H9 (cell line): ENCODE results near the gene ZNF672. TPM values are rescaled to one million over a fixed set of nuclear protein-coding genes. Genes with fewer than 3 reads are reported as not detected.

Experiments
- DNase-seq: peaks from one replicate; pipeline ENCODE4 v3.0.0-alpha.2; 2017
- H2AFZ ChIP-seq: one replicate; pipeline ENCODE4 v1.6.1; 2013; ENCODE audit warnings: mild to moderate bottlenecking, low read length, control low read depth, moderate library complexity
- H2AK5ac ChIP-seq: 2 replicates; pipeline ENCODE4 v1.6.1; 2013; ENCODE audit warnings: low read length, control low read depth, mixed read lengths; ENCODE audit not compliant: insufficient read length
- H2BK120ac ChIP-seq: one replicate; pipeline ENCODE4 v1.6.1; 2013; ENCODE audit warnings: low read depth, mild to moderate bottlenecking, low read length, control low read depth, inconsistent platforms; ENCODE audit not compliant: poor library complexity, severe bottlenecking
- H2BK12ac ChIP-seq: 2 replicates; pipeline ENCODE4 v1.6.1; 2013; ENCODE audit warnings: low read length, control low read depth, mixed read lengths, low read depth; ENCODE audit not compliant: insufficient read length
- H2BK15ac ChIP-seq: 2 replicates; pipeline ENCODE4 v1.6.1; 2013; ENCODE audit warnings: low read depth, low read length, control low read depth
- H2BK20ac ChIP-seq: one replicate; pipeline ENCODE4 v1.6.1; 2013; ENCODE audit warnings: low read depth, mild to moderate bottlenecking, low read length, control low read depth, inconsistent platforms; ENCODE audit not compliant: poor library complexity, severe bottlenecking
- H2BK5ac ChIP-seq: 2 replicates; pipeline ENCODE4 v1.6.1; 2013; ENCODE audit warnings: low read length, control low read depth, mixed read lengths; ENCODE audit not compliant: insufficient read length
- H3K14ac ChIP-seq: 2 replicates; pipeline ENCODE4 v1.6.1; 2013; ENCODE audit warnings: low read length, control low read depth; ENCODE audit not compliant: insufficient read depth
- H3K18ac ChIP-seq: 2 replicates; pipeline ENCODE4 v1.6.1; 2013; ENCODE audit warnings: low read depth, mild to moderate bottlenecking, mixed read lengths, low read length, control low read depth; ENCODE audit not compliant: insufficient read length
- H3K23ac ChIP-seq: 2 replicates; pipeline ENCODE4 v1.6.1; 2013; ENCODE audit warnings: low read length, control low read depth, mixed read lengths, low read depth; ENCODE audit not compliant: insufficient read length
- H3K23me2 ChIP-seq: 2 replicates; pipeline ENCODE4 v1.6.1; 2013; ENCODE audit warnings: low read depth, mild to moderate bottlenecking, mixed read lengths, low read length, control low read depth; ENCODE audit not compliant: insufficient read length, poor library complexity, severe bottlenecking
- H3K27ac ChIP-seq: 2 replicates; pipeline ENCODE4 v1.5.1; 2013; ENCODE audit warnings: low read length, control low read depth, mixed read lengths, low read depth; ENCODE audit not compliant: insufficient read length
- H3K27me3 ChIP-seq: 2 replicates; pipeline ENCODE4 v1.6.1; 2013; ENCODE audit warnings: low read length, control low read depth, inconsistent platforms; ENCODE audit not compliant: insufficient read depth
- H3K4ac ChIP-seq: 2 replicates; pipeline ENCODE4 v1.6.1; 2013; ENCODE audit warnings: low read depth, mild to moderate bottlenecking, control low read depth, inconsistent platforms, low read length, moderate library complexity
- H3K4me1 ChIP-seq: 2 replicates; pipeline ENCODE4 v1.6.1; 2013; ENCODE audit warnings: low read length, control low read depth, inconsistent platforms; ENCODE audit not compliant: insufficient read depth
- H3K4me2 ChIP-seq: 2 replicates; pipeline ENCODE4 v1.6.1; 2013; ENCODE audit warnings: low read length, control low read depth, mixed read lengths; ENCODE audit not compliant: insufficient read length, insufficient read depth
- H3K56ac ChIP-seq: 2 replicates; pipeline ENCODE4 v1.6.1; 2013; ENCODE audit warnings: low read depth, mild to moderate bottlenecking, mixed read lengths, low read length, control low read depth; ENCODE audit not compliant: insufficient read length
- H3K79me1 ChIP-seq: 2 replicates; pipeline ENCODE4 v1.6.1; 2013; ENCODE audit warnings: low read depth, mild to moderate bottlenecking, moderate library complexity, low read length, control low read depth, inconsistent platforms; ENCODE audit not compliant: insufficient read depth, poor library complexity, severe bottlenecking
- H3K79me2 ChIP-seq: 2 replicates; pipeline ENCODE4 v1.6.1; 2013; ENCODE audit warnings: low read length, control low read depth, inconsistent platforms; ENCODE audit not compliant: insufficient read depth
- H3K9ac ChIP-seq: 2 replicates; pipeline ENCODE4 v1.6.1; 2013; ENCODE audit warnings: low read length, control low read depth, mixed read lengths; ENCODE audit not compliant: insufficient read length; ENCODE audit errors: extremely low read depth
- H3K9me3 ChIP-seq: one replicate; pipeline ENCODE4 v1.6.1; 2013; ENCODE audit warnings: low read depth, low read length, inconsistent platforms; ENCODE audit not compliant: control insufficient read depth
- H3T11ph ChIP-seq: one replicate; pipeline ENCODE4 v1.6.1; 2013; ENCODE audit warnings: mild to moderate bottlenecking, low read length, control low read depth, inconsistent platforms
- H4K20me1 ChIP-seq: one replicate; pipeline ENCODE4 v1.6.1; 2013; ENCODE audit not compliant: control insufficient read depth, insufficient read length, insufficient read depth
- H4K5ac ChIP-seq: 2 replicates; pipeline ENCODE4 v1.6.1; 2013; ENCODE audit warnings: low read depth, mild to moderate bottlenecking, mixed read lengths, low read length, control low read depth; ENCODE audit not compliant: insufficient read length
- H4K8ac ChIP-seq: replicated peaks from 2 replicates; pipeline ENCODE4 v1.6.1; 2013; ENCODE audit warnings: low read length, control low read depth, mixed read lengths, low read depth; ENCODE audit not compliant: insufficient read length
- H4K91ac ChIP-seq: 2 replicates; pipeline ENCODE4 v1.6.1; 2013; ENCODE audit warnings: low read depth, mild to moderate bottlenecking, moderate library complexity, mixed read lengths, low read length, control low read depth; ENCODE audit not compliant: insufficient read length
- H3K27ac Mint-ChIP-seq, 3 experiments: 2 replicates in 2 of 3; 3 replicates in 1 of 3; pipeline ENCODE4 v1.8.0; 2020 to 2021; ENCODE audit warnings: mixed read lengths in 3 of 3, mild to moderate bottlenecking in 1 of 3, moderate library complexity in 1 of 3
- H3K27me3 Mint-ChIP-seq: 2 replicates; pipeline ENCODE4 v1.8.0; 2021; ENCODE audit warnings: low read depth, mild to moderate bottlenecking, moderate library complexity, mixed read lengths
- H3K36me3 Mint-ChIP-seq, 3 experiments: 2 replicates in 2 of 3; 3 replicates in 1 of 3; pipeline ENCODE4 v1.8.0; 2020 to 2021; ENCODE audit warnings: low read depth in 3 of 3, mixed read lengths in 3 of 3; ENCODE audit not compliant: insufficient read depth in 1 of 3
- H3K4me1 Mint-ChIP-seq, 2 experiments: 2 replicates each; pipeline ENCODE4 v1.8.0; 2020; ENCODE audit warnings: mixed read lengths in 2 of 2
- H3K4me3 Mint-ChIP-seq, 2 experiments: 2 replicates in 1 of 2; 3 replicates in 1 of 2; pipeline ENCODE4 v1.8.0; 2020 to 2021; ENCODE audit warnings: mild to moderate bottlenecking in 2 of 2, mixed read lengths in 2 of 2, moderate library complexity in 1 of 2
- H3K9me3 Mint-ChIP-seq, 2 experiments: 2 replicates in 1 of 2; 3 replicates in 1 of 2; pipeline ENCODE4 v1.8.0; 2020; ENCODE audit warnings: mild to moderate bottlenecking in 2 of 2, mixed read lengths in 2 of 2, moderate library complexity in 1 of 2
- WGBS: extraction: QIAGEN DNeasy Blood & Tissue Kit; methylation state at CpG from one replicate; pipeline ENCODE4 v1.1.7; 2013; ENCODE audit warnings: missing lambda C conversion rate, low lambda C conversion rate, mixed read lengths; ENCODE audit not compliant: insufficient read length; ENCODE audit errors: extremely low coverage; 5-methylcytosine and 5-hydroxymethylcytosine counted together
- total RNA-seq: library from RNA; stranded (reverse); gene quantifications from 2 replicates; pipeline ENCODE4 v1.2.1, GENCODE V29; 2021
- TF ChIP-seq, protein P1 (sequence below): fragments of 200-600 bp; sonication (generic); conservative IDR thresholded peaks from 3 replicates; pipeline ENCODE4 v1.8.0; 2021; ENCODE audit warnings: antibody characterized with exemption, mild to moderate bottlenecking

Gene ZNF672
- total RNA-seq, 1 experiment from 2014 or later, result 29.4 TPM

GRCh38 chr1:248853663-248854375 is 15.8 kb downstream of the ZNF672 start:
- H3K4me3 Mint-ChIP-seq, result no peak overlapping the region
- no peak overlapping the region for H3K18ac ChIP-seq
- no peaks in the 10 kb centered on the region for H4K20me1 ChIP-seq
- no peak overlapping the region for H4K8ac ChIP-seq
- no peaks in the 10 kb centered on the region for H3K27me3 Mint-ChIP-seq
- H3K9ac ChIP-seq, result no peak overlapping the region
- peaks cover 3 to 7% of the 10 kb centered on the region in 2 experiments for H3K4me1 Mint-ChIP-seq
- H3K27ac ChIP-seq, result no peak overlapping the region
- TF ChIP-seq, protein P1, sequence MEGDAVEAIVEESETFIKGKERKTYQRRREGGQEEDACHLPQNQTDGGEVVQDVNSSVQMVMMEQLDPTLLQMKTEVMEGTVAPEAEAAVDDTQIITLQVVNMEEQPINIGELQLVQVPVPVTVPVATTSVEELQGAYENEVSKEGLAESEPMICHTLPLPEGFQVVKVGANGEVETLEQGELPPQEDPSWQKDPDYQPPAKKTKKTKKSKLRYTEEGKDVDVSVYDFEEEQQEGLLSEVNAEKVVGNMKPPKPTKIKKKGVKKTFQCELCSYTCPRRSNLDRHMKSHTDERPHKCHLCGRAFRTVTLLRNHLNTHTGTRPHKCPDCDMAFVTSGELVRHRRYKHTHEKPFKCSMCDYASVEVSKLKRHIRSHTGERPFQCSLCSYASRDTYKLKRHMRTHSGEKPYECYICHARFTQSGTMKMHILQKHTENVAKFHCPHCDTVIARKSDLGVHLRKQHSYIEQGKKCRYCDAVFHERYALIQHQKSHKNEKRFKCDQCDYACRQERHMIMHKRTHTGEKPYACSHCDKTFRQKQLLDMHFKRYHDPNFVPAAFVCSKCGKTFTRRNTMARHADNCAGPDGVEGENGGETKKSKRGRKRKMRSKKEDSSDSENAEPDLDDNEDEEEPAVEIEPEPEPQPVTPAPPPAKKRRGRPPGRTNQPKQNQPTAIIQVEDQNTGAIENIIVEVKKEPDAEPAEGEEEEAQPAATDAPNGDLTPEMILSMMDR, result no peak
- no peak overlapping the region for H3T11ph ChIP-seq
- no peaks in the 10 kb centered on the region for H3K79me2 ChIP-seq
- no peak for DNase-seq
- H3K23ac ChIP-seq, result no peak overlapping the region
- no peaks in the 10 kb centered on the region for H3K9me3 Mint-ChIP-seq
- peaks cover 11% of the 10 kb centered on the region for H3K23me2 ChIP-seq
- H3K4me2 ChIP-seq, result no peak overlapping the region
- no CpG with 5 or more reads among the region's 8 CpGs for WGBS
- H2AFZ ChIP-seq, result no peak overlapping the region
- no peak overlapping the region for H2BK120ac ChIP-seq
- no peak overlapping the region for H2BK5ac ChIP-seq
- no peak overlapping the region for H2AK5ac ChIP-seq
- no peak overlapping the region for H4K5ac ChIP-seq
- H3K56ac ChIP-seq, result no peak overlapping the region
- H4K91ac ChIP-seq, result no peak overlapping the region
- no peak overlapping the region for H2BK20ac ChIP-seq
- peak overlapping the region in 1 of 3 experiments; percentile 68; a peak in 2 of 7 replicates for H3K27ac Mint-ChIP-seq
- H3K27me3 ChIP-seq, result no peaks in the 10 kb centered on the region
- H3K14ac ChIP-seq, result no peak overlapping the region
- H3K9me3 ChIP-seq, result no peaks in the 10 kb centered on the region
- no peak overlapping the region for H3K4ac ChIP-seq
- no peaks in the 10 kb centered on the region for H3K79me1 ChIP-seq
- H2BK15ac ChIP-seq, result no peak overlapping the region
- peaks cover 4 to 47% (median 34%) of the 10 kb centered on the region in 3 experiments; a peak in 6 of 7 replicates for H3K36me3 Mint-ChIP-seq
- H3K4me1 ChIP-seq, result no peaks in the 10 kb centered on the region
- H2BK12ac ChIP-seq, result no peak overlapping the region
